Kidney (tissue), 14 donors: ENCODE measurements around the gene PC. TPM values are rescaled to one million over a fixed set of nuclear protein-coding genes. Genes with fewer than 3 reads are reported as not detected.

Experiments
- DNase-seq, 5 donors: peaks; one replicate each; pipeline ENCODE4 v3.0.0-alpha.2; 2013 to 2020
- FAIRE-seq: peaks from 2 replicates; lab custom pipeline; 2012; peaks lifted over from hg19 to GRCh38; lab: Jason Lieb, UNC
- H3K27ac ChIP-seq, 2 donors: one replicate each; pipeline ENCODE4 v1.7.0; 2013; ENCODE audit warnings: low read depth in 2 of 2, low read length in 2 of 2, inconsistent platforms in 1 of 2
- H3K27me3 ChIP-seq: one replicate; pipeline ENCODE4 v1.7.1; 2013; ENCODE audit warnings: low read length, inconsistent platforms; ENCODE audit not compliant: control insufficient read depth, insufficient read depth
- H3K36me3 ChIP-seq, 3 donors: one replicate each; pipeline versions ENCODE4 v1.7.0 to v1.7.1; 2013; ENCODE audit warnings: low read length in 3 of 3, control low read depth in 1 of 3, inconsistent platforms in 1 of 3; ENCODE audit not compliant: insufficient read depth in 3 of 3, control insufficient read depth in 2 of 3
- H3K4me1 ChIP-seq, 3 donors: one replicate each; pipeline versions ENCODE4 v1.7.0 to v1.7.1; 2013; ENCODE audit warnings: low read length in 3 of 3, inconsistent platforms in 1 of 3, low read depth in 1 of 3; ENCODE audit not compliant: control insufficient read depth in 2 of 3, insufficient read depth in 2 of 3
- H3K4me3 ChIP-seq, 3 donors: one replicate each; pipeline versions ENCODE4 v1.7.0 to v1.8.1; 2013; ENCODE audit warnings: low read length in 3 of 3, control low read depth in 1 of 3, inconsistent platforms in 1 of 3
- H3K9ac ChIP-seq, 3 donors: one replicate each; pipeline versions ENCODE4 v1.7.0 to v1.7.1; 2013; ENCODE audit warnings: low read length in 3 of 3, control low read depth in 1 of 3, inconsistent platforms in 1 of 3
- H3K9me3 ChIP-seq, 3 donors: one replicate each; pipeline versions ENCODE4 v1.7.0 to v1.7.1; 2013; ENCODE audit warnings: low read length in 3 of 3, control low read depth in 1 of 3, inconsistent platforms in 1 of 3; ENCODE audit not compliant: control insufficient read depth in 2 of 3, insufficient read depth in 1 of 3
- intact Hi-C: fragments of 100-400 bp; cut with DNase I; formaldehyde crosslinking; loops from one replicate; pipeline ENCODE4 v1.11.1; 2022
- polyA plus RNA-seq: library from polyadenylated mRNA; stranded (reverse); fragments of 350-450 nt; fragmentation: Illumina TruSeq; extraction: RNeasy Lipid Tissue Mini Kit (QIAGEN cat#74804); gene quantifications from one replicate; pipeline ENCODE4 v1.2.3, GENCODE V29; 2014; ENCODE audit warnings: low read depth, low replicate concordance; ENCODE audit not compliant: insufficient read depth
- total RNA-seq: library from RNA; stranded (reverse); fragmentation: NEBNext Ultra II Directional; extraction: Animal tissue kit (Norgen Biotek cat#: 25700); gene quantifications from one replicate; pipeline ENCODE4 v1.2.1, GENCODE V29; 2021
- TF ChIP-seq, protein P1 (sequence below): IDR thresholded peaks from 3 replicates; pipeline ENCODE4 v1.5.1; 2012; ENCODE audit warnings: mild to moderate bottlenecking, moderate library complexity, borderline replicate concordance; ENCODE audit not compliant: insufficient read depth; ENCODE audit errors: extremely low read depth
- donor health status: control.
- donor health status: control.
- donor health status: control.
- donor health status: control.
- donor health status: control.
- donor health status: DM: yes; HTN: yes; CAD: no.
- donor health status: Normal renal cell carcinoma (clear cell type).

The PC gene
- total and polyA plus RNA-seq, 2 donors from 2014 or later: 20.8 to 95.2 TPM

- FAIRE-seq: no peak
- Histone ChIP-seq H3K36me3 (no peaks in the 10 kb centered on the region), H3K27ac (no peak overlapping the region), H3K27me3 (no peaks in the 10 kb centered on the region), H3K4me1 (peaks cover 0 to 8% (median 0%) of the 10 kb centered on the region in 3 donors), H3K4me3 (no peak overlapping the region), H3K9ac (no peak overlapping the region), H3K9me3 (no peaks in the 10 kb centered on the region)
- intact Hi-C loops: no loop called here
- TF ChIP-seq, protein P1, sequence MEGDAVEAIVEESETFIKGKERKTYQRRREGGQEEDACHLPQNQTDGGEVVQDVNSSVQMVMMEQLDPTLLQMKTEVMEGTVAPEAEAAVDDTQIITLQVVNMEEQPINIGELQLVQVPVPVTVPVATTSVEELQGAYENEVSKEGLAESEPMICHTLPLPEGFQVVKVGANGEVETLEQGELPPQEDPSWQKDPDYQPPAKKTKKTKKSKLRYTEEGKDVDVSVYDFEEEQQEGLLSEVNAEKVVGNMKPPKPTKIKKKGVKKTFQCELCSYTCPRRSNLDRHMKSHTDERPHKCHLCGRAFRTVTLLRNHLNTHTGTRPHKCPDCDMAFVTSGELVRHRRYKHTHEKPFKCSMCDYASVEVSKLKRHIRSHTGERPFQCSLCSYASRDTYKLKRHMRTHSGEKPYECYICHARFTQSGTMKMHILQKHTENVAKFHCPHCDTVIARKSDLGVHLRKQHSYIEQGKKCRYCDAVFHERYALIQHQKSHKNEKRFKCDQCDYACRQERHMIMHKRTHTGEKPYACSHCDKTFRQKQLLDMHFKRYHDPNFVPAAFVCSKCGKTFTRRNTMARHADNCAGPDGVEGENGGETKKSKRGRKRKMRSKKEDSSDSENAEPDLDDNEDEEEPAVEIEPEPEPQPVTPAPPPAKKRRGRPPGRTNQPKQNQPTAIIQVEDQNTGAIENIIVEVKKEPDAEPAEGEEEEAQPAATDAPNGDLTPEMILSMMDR: no peak
- DNase-seq: no peak
Measured at GRCh38 chr11:66885469-66885868, 72.7 kb downstream of the PC start.

DNA sequence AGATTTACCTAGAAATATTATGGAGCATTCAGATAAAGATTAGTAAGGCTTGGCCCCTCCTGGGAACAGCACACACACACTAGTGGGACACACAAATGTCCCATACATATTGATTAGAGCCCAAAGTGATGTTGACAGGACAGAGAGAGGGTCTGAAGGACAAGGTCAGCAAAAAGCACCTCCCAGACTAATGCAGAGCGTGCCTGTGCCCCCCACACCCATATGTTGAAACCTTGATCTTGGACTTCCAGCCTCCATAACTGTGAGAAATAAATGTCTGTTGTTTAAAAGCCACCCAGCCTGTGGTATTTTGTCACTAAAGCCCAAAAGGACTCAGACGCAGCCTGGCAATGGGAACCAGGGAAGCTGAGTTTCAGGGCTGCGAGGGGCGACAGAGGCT lies 73.7 kb downstream of the PC start:
- intact Hi-C loops: no loop called here
- Histone ChIP-seq H3K9ac (no peak overlapping the region), H3K27me3 (no peaks in the 10 kb centered on the region), H3K27ac (no peak overlapping the region), H3K9me3 (no peaks in the 10 kb centered on the region), H3K36me3 (no peaks in the 10 kb centered on the region), H3K4me1 (peaks cover 0 to 11% (median 0%) of the 10 kb centered on the region in 3 donors), H3K4me3 (no peak overlapping the region)
- TF ChIP-seq, protein P1: no peak
- no peak for FAIRE-seq
- DNase-seq: no peak

DNA sequence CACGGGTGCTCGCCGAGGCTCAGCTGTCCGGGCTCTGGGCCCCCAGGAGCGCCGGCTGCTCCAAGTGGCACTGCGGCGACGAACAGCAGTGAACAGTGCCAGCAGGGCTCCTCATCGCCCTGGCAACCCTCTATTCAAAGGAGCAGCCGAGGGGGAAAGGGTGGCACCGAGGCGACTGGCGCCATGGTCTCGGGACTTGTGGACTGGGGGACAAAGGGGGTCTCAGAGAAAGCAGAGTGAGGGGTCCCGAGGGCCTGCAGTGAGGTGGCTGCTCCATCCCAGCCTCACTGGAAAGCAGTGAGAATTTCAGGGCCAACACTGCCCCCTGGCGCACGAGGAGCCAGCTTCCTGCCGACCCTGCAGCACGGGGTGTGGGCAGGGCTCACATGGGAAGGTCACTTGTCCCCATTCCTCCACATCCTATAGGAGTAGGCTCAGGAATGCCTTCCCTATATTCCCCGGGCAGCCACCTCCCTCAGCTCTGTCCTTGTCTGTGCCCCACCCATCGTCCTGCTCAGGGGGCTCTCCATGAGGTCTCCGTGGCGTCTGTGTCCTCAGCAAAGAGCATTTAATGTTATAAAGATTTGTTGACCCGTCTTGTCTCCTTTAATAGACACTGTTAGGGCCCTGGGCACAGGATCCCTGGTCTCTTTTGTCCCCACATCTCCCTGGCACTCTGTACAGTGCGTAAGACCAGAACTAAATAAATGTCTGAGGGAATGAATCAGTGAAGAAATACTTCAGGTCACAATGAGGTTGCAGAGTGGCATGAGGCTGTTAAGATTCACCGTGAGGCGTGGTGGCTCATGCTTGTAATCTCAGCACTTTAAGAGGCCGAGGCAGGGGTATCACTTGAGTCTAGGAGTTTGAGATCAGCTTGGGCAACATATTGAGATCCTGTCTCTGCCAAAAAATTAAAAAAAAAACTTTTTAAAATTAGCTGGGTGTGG lies 74.9 kb downstream of the PC start:
- Histone ChIP-seq H3K9me3 (no peaks in the 10 kb centered on the region), H3K9ac (no peak overlapping the region), H3K27ac (no peak overlapping the region), H3K27me3 (no peaks in the 10 kb centered on the region), H3K36me3 (no peaks in the 10 kb centered on the region), H3K4me3 (no peak overlapping the region), H3K4me1 (peaks cover 0 to 11% (median 0%) of the 10 kb centered on the region in 3 donors)
- TF ChIP-seq, protein P1: peak; percentile 48
- intact Hi-C loops: no loop called here
- peak; percentile 43 to 81 (median 74) for DNase-seq
- FAIRE-seq: no peak
